Stimulated activated CD4-positive, alpha-beta T cell treated with anti-CD3 and anti-CD28 coated beads, Interleukin-2, amount 100 ng/mL, for 48 hours (primary cell): ENCODE data around the gene FCRL2.
"Not testable (repeated sequence)": the region's sequence is repeated elsewhere in the genome, so short reads cannot be mapped to it uniquely, and the experiment has no call there.

ENCODE experiments used
- DNase-seq, 2 donors: peaks; one replicate each; pipeline ENCODE4 v3.0.0-alpha.2; 2020

FCRL2 gene

DNA sequence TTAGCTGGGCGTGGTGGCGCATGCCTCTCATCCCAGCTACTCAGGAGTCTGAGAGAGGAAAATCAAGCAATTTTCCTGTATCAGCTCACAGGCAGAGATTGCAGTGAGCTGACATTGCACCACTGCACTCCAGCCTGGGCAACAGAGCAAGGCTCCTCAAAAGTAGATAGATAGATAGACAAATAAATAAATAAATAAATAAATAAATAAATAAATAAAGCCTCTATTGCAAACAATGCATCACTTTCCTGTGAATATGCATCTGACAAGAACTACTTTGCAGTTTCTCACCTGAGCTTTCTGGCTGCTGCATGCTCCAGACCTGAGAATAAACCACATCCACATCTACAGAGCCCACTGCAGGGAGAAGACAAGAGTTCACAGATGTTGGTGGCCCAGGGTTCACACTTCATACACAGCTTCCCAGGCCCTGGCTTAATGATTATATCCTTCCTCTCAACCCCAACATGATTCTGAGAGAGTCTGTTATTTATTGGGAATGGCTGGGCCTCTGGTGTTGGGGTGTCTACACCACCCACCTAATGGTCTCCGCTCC lies 28.6 kb downstream of the FCRL2 start:
- DNase-seq: no peak

- DNase-seq: no peak
These were observed 37.6 kb downstream of the FCRL2 start for GRCh38 chr1:157739229-157739901.

- not testable (repeated sequence) for DNase-seq
These were observed 40.9 kb downstream of the FCRL2 start for GRCh38 chr1:157735991-157736390.

DNA sequence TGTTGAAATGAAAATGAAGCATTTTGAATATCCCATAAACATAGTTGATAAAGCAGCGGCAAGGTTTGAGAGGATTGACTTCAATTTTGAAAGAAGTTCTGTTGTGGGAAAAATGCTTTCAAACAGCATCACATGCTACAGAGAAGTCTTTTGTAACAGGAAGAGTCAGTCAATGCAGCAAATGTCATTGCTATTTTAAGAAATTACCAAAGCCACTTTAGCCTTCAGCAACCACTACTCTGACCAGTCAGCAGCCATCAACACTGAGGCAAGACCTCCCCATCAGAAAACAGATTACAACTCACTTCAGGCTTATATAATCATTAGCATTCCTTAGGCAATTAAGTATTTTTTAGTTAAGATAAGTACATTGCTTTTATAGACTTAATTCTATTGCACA lies 42.6 kb downstream of the FCRL2 start:
- DNase-seq: no peak

GRCh38 chr1:157732755-157733154 lies 44.2 kb downstream of the FCRL2 start:
- DNase-seq: no peak

DNA sequence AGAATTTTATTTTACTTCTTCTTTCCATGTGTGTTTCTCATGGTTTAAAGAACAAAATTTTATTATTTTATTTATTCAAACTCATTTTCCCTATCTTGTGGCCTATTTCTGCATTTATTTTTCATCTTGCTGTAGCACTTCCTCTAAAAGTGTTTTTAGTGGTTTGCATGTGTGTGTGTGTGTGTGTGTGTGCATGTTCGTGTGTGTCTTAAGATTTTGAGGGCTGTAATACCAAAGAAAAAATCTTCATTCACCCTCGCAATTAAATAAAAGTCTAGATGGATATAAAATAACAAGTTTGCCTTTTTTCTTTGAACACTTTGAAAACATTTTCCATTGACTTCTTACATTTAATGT lies 51.7 kb downstream of the FCRL2 start:
- DNase-seq: no peak

DNA sequence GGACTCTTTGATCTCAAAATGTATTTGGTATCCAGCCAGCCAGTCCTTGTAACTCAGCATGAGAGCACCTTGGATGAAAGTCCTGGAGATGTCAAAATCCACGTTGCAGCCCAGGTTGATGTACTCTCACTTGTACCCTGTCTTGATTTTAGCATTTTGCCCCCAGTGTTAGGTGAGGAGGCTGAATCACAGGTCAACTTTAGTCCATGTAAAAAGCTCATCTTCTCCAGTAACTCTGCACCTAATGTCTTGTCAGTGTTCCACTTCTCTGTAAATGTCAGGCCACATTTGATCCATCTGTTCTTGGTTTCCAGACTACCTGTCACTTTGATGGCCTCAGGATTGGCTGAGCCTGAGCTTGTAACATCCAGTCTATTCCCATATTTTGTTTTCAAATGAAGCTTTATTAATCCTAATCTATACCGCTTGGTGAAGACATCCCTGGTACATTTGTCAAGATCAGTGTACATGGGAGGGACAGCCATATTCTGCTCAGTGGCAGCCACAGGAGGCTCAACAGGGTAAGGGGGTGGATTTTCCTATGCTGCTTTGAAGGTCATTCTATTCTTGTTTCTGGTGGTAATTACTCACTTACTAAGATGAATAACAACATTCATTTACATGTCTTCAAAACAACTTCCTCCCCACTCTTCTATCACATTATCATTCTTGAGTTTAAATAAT lies 52.3 kb downstream of the FCRL2 start:
- no peak for DNase-seq

DNA sequence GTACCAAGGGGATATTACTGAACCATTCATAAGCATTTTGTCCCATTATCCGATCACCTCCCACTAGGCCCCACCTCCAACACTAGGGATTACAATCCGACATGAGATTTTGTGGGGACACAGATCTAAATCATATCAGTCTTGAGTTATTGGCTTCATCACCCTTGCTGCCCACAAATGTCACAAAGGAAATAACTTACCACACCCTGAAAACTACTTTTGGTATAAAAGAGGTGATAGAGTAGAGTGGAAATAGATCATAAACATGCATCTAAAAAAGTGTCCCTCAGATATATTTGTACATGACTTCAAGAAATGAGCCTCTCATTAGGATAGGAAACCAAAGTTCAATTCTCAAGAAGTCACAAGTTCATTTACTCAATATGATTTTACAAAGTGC lies 53.8 kb downstream of the FCRL2 start:
- no peak for DNase-seq

GRCh38 chr1:157721985-157722384 lies 54.9 kb downstream of the FCRL2 start:
- DNase-seq: no peak

DNA sequence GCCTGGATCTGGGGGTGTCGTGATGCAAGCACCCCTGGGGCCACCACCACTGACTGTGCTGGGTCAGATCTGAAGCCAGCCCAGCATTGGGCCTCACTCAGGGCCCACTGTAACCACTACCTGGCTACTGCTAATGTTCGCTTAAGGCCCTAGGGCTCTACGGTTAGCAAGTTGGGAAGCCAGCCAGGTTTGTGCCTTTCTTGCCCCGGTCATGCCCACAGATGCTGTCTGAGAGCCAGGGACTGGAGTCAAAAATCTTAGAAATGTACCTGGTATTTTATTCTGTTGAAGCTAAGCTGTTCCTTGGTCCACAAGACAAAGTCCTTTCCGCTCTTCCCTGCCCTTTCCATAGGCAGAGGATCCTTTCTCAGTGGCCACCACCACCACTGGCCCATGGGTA lies 61.2 kb downstream of the FCRL2 start:
- no peak for DNase-seq

GRCh38 chr1:157711802-157712201 lies 65.1 kb downstream of the FCRL2 start:
- DNase-seq: no peak

DNA sequence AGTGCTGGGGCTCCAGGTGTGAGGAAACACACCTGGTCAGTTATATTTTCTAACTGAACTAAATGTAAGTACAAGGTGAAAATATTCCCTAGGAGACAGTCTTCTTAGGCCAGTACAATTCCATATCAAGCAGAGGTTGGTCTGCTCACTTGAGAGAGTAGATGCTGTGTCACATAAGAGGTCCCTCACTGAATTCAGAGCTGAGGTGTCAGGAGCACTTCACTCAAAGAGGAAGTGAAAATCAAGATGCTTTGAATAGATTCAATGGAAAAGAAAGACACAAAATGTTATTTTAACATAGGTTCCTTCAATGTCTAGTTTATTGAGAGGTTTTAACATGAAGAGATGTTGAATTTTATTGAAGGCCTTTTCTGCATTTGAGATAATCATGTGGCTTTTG lies 72.1 kb downstream of the FCRL2 start:
- DNase-seq: no peak

- no peak for DNase-seq
These were observed 73.0 kb downstream of the FCRL2 start for GRCh38 chr1:157703981-157704380.

DNA sequence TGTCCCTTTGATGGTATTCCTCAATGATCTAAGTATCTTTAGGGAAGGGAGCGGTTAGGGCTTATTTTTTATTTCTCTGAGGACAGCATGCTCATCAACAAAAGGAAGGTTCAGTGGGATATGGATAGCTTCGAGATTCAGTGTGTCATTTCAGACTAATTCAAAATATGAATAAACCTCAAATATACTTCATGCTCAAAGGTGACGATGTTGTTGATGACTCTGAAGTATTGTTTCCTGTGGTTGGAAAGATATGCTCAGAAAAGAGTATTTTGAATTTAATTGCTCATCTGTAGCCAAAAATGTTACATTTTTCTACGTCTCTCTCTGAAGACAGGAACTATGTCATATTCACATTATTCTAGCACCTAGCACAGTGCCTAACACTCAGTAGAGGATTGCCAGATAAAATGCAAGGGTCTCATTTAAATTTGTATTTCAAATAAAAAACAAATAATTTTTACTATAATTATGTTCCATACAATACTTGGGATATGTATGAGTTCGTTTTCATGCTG lies 74.6 kb downstream of the FCRL2 start:
- DNase-seq: no peak

- DNase-seq: no peak
These were observed 76.2 kb downstream of the FCRL2 start, which contains the start of gene FCRL3 for GRCh38 chr1:157700732-157701131. FCRL3 (minus strand) TSS chr1:157700769; CDS start chr1:157700489, 280 bp downstream.

DNA sequence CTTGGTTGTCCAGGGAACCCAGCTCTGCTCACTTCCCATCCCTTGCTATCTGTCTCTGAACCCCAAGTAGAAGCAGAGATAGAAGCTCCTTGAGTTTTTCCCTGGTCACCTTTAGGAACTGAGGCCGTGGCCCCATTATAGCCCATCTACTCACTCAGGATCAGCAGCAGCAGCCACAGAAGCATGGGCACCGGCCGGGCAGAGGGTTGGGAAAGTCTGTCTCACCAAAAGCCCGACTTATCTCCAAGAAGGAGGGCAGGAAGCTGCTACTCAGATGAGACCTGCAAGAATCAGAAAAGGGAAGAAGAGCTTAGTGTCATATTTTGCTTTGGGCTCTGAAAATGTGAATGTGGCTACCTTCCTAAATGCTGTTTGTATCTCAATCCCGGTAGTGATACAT lies 76.6 kb downstream of the FCRL2 start:
- DNase-seq: no peak

GRCh38 chr1:157697781-157698569 lies 79.0 kb downstream of the FCRL2 start:
- no peak for DNase-seq

DNA sequence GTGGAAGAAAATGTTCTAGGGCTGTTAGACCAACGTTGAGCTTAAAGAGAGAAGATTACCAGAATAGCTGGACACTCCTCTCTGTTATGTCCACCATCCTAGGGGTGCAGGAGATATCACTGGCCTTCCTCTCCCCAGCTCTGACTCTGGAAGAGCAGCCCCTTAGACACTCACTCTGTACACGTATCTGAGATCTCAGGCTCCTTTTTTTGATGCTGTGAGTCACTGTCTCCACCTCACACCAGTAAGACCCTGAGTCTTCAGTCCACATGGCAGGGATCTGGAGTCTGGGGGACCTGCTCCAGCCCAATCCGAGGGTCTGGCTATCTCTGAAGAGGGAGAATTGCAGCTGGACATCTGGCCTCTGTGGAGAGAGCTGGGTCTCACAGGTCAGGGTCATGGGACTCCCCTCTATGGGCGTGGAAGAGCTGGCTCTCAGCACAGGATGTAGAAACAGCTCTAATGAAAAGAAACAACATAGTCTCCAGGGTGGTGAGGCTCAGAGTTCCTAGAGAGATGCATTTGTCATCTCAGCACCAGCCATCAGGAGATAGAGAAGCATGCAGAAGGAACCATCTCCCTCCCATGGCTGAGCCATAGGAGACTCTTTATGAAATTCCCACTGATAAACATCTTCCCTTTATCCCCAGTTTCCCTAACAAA lies 79.8 kb downstream of the FCRL2 start:
- DNase-seq: no peak
